Ovary (tissue), 9 donors: ENCODE results near the gene LRRC56. TPM values are rescaled to one million over a fixed set of nuclear protein-coding genes. Genes with fewer than 3 reads are reported as not detected.

Experiments used
- DNase-seq, 5 donors: peaks; one replicate each; pipeline ENCODE4 v3.0.0-alpha.2; 2019 to 2020
- H3K27ac ChIP-seq, 2 donors: fragments of 200-600 bp; one replicate each; pipeline versions ENCODE4 v1.5.1 to v1.8.0; 2019 to 2022
- H3K27me3 ChIP-seq: fragments of 200-600 bp; one replicate; pipeline ENCODE4 v1.8.0; 2022
- H3K36me3 ChIP-seq: fragments of 200-600 bp; sonication (generic); one replicate; pipeline ENCODE4 v1.5.1; 2019
- H3K4me1 ChIP-seq: one replicate; pipeline ENCODE4 v1.8.1; 2013; ENCODE audit warnings: mild to moderate bottlenecking, moderate library complexity; ENCODE audit not compliant: insufficient read depth
- H3K4me3 ChIP-seq: fragments of 200-600 bp; sonication (generic); one replicate; pipeline ENCODE4 v1.5.1; 2017
- H3K9me3 ChIP-seq, 2 donors: fragments of 200-600 bp in 1 of 2; sonication (generic) in 1 of 2; one replicate each; pipeline versions ENCODE4 v1.5.1 to v1.8.1; 2013 to 2019; ENCODE audit warnings: mild to moderate bottlenecking in 1 of 2, moderate library complexity in 1 of 2
- CTCF ChIP-seq, 3 donors: fragments of 450-650 bp in 2 of 3; fragments of 200-600 bp in 1 of 3; IDR thresholded peaks; one replicate each; pipeline versions ENCODE4 v1.5.1 to v1.8.0; 2016 to 2022; ENCODE audit warnings: antibody characterized with exemption in 3 of 3, mild to moderate bottlenecking in 1 of 3
- EP300 ChIP-seq: sonication (generic); formaldehyde crosslinking; IDR thresholded peaks from one replicate; pipeline ENCODE4 v1.6.1; 2017; ENCODE audit warnings: antibody characterized with exemption
- POLR2A ChIP-seq: fragments of 450-650 bp; IDR thresholded peaks from one replicate; pipeline ENCODE4 v1.6.1; 2017; ENCODE audit warnings: antibody characterized with exemption, mild to moderate bottlenecking, moderate library complexity
- WGBS, 3 donors: extraction: QIAGEN DNeasy Blood & Tissue Kit in 1 of 3; methylation state at CpG; one replicate each; pipeline versions ENCODE4 v1.1.5 to v1.1.7; 2013 to 2017; 5-methylcytosine and 5-hydroxymethylcytosine counted together
- intact Hi-C, 4 donors: fragments of 100-400 bp; cut with DNase I; formaldehyde crosslinking; loops; one replicate each; pipeline versions ENCODE4 v1.11.0 to v1.15.1; 2022 to 2023
- polyA plus RNA-seq, 2 donors: library from polyadenylated mRNA; stranded (reverse); fragments of 200-250 nt in 1 of 2; fragments of 350-450 nt in 1 of 2; fragmentation: Illumina TruSeq in 1 of 2; extraction: RNeasy Lipid Tissue Mini Kit (QIAGEN cat#74804) in 1 of 2; gene quantifications; one replicate each; pipeline ENCODE4 v1.2.3, GENCODE V29; 2013 to 2014
- total RNA-seq, 7 donors: library from RNA; depleted of rRNA in 2 of 7; stranded (reverse); fragments of >200 nt in 2 of 7; fragmentation: NEBNext Ultra II Directional in 3 of 7; extraction: Animal tissue kit (Norgen Biotek cat#: 25700) in 3 of 7; gene quantifications; one replicate each; pipeline versions ENCODE4 v1.1.0 to v1.2.4, GENCODE V29; 2016 to 2023
- donor health status: DM: no; HTN: no; CAD: no; lungs with moderate emphysema.
- donor health status: DM: no; HTN: no; CAD: no.
- donor health status: Bipolar disorder and iron deficiency.
- donor health status: DM: yes; HTN: yes; CAD: no.
- donor health status: DM: no; HTN: no; CAD: no.
- donor health status: DM: yes; HTN: yes; CAD: no.

LRRC56 gene
- total and polyA plus RNA-seq, 9 donors, result 0.60 to 6.2 (median 2.0) TPM; not detected in 1

GRCh38 chr11:532986-533585 is 4.2 kb upstream of the LRRC56 start:
- Histone ChIP-seq H3K27me3 (no peaks in the 10 kb centered on the region), H3K36me3 (no peaks in the 10 kb centered on the region), H3K9me3 (no peaks in the 10 kb centered on the region), H3K27ac (no peak overlapping the region), H3K4me1 (peaks cover 11% of the 10 kb centered on the region), H3K4me3 (no peak overlapping the region)
- peak in 1 of 5 donors; percentile 43 for DNase-seq
- TF ChIP-seq POLR2A, result no peak
- no peak for TF ChIP-seq EP300
- no peak for TF ChIP-seq CTCF (IDR thresholded peaks at IDR 0.05)
- intact Hi-C loops, result loop anchor here in 1 of 4 donors (10.0 kb wide), 1 partner anchor 1862 kb away; no protein-coding TSS in a partner anchor
- WGBS, 3 donors, result 89 to 92% (median 91%) methylated on average over 31 to 33 of the region's 33 CpGs

- 88 to 93% (median 90%) methylated on average over 33 to 37 of the region's 37 CpGs for WGBS, 3 donors
- H3K27me3 ChIP-seq, result no peaks in the 10 kb centered on the region
- intact Hi-C loops, result loop anchor here in 1 of 4 donors (10.0 kb wide), 1 partner anchor 1861 kb away; no protein-coding TSS in a partner anchor
- H3K4me1 ChIP-seq, result peaks cover 11% of the 10 kb centered on the region
- H3K36me3 ChIP-seq, result no peaks in the 10 kb centered on the region
- peak in 1 of 5 donors; percentile 16 for DNase-seq
- no peak for TF ChIP-seq POLR2A
- no peak for TF ChIP-seq CTCF (IDR thresholded peaks at IDR 0.05)
- no peak for TF ChIP-seq EP300
- H3K4me3 ChIP-seq, result no peak overlapping the region
- no peaks in the 10 kb centered on the region for H3K9me3 ChIP-seq
- no peak overlapping the region for H3K27ac ChIP-seq
These were observed 3.5 kb upstream of the LRRC56 start for GRCh38 chr11:533586-534395.

GRCh38 chr11:534396-535209 is 2.7 kb upstream of the LRRC56 start:
- 7 to 15% (median 10%) methylated on average over 39 to 66 of the region's 66 CpGs for WGBS, 3 donors
- H3K4me3 ChIP-seq, result peak overlapping the region; percentile 72
- H3K27ac ChIP-seq, result peak overlapping the region; percentile 10 to 28
- no peaks in the 10 kb centered on the region for H3K27me3 ChIP-seq
- intact Hi-C loops, result loop anchor here in 1 of 4 donors (10.0 kb wide), 1 partner anchor 1860 kb away; no protein-coding TSS in a partner anchor
- peak in 3 of 5 donors; percentile 34 to 64 (median 60) for DNase-seq
- H3K9me3 ChIP-seq, result no peaks in the 10 kb centered on the region
- H3K36me3 ChIP-seq, result no peaks in the 10 kb centered on the region
- TF ChIP-seq CTCF (IDR thresholded peaks at IDR 0.05) (no peak), POLR2A (no peak), EP300 (no peak)
- peaks cover 11% of the 10 kb centered on the region for H3K4me1 ChIP-seq

GRCh38 chr11:535210-535518 is 2.2 kb upstream of the LRRC56 start:
- no peak for DNase-seq
- no peak for TF ChIP-seq CTCF (IDR thresholded peaks at IDR 0.05)
- TF ChIP-seq POLR2A, result no peak
- TF ChIP-seq EP300, result no peak
- 0 to 1% methylated on average over 5 to 56 of the region's 56 CpGs; no CpG with 5 or more reads in 1 of the 3 donors for WGBS, 3 donors
- Histone ChIP-seq H3K36me3 (no peaks in the 10 kb centered on the region), H3K4me3 (peak overlapping the region; percentile 72), H3K4me1 (peaks cover 11% of the 10 kb centered on the region), H3K27ac (no peak overlapping the region), H3K27me3 (no peaks in the 10 kb centered on the region), H3K9me3 (no peaks in the 10 kb centered on the region)
- intact Hi-C loops, result loop anchor here in 1 of 4 donors (10.0 kb wide), 1 partner anchor 1860 kb away; no protein-coding TSS in a partner anchor
